GM23338 (cell line): ENCODE measurements around the gene EYS. TPM values are rescaled to one million over a fixed set of nuclear protein-coding genes. Genes with fewer than 3 reads are reported as not detected.

Experiments used
- ATAC-seq: fragments of 200-7000 bp; cut with Tn5 transposase; 3 replicates; pipeline ENCODE4 v1.9.1; 2020
- DNase-seq: peaks from one replicate; pipeline ENCODE4 v3.0.0-alpha.2; 2015; ENCODE audit warnings: low spot score
- H2AFZ ChIP-seq: fragments of 200-600 bp; sonication (generic); 2 replicates; pipeline ENCODE4 v1.8.0; 2016; ENCODE audit warnings: antibody characterized with exemption, mild to moderate bottlenecking, moderate library complexity
- H3F3A ChIP-seq: fragments of 200-600 bp; sonication (generic); replicated peaks from 2 replicates; pipeline ENCODE4 v1.8.0; 2017; ENCODE audit warnings: antibody characterized with exemption, mixed run types, low read depth
- H3K27ac ChIP-seq: fragments of 200-600 bp; sonication (generic); 2 replicates; pipeline ENCODE4 v1.6.1; 2016; ENCODE audit warnings: low read depth
- H3K27me3 ChIP-seq: fragments of 200-600 bp; sonication (generic); 2 replicates; pipeline ENCODE4 v1.8.0; 2016; ENCODE audit warnings: mild to moderate bottlenecking, mixed run types, moderate library complexity; ENCODE audit not compliant: insufficient read depth
- H3K36me3 ChIP-seq: fragments of 200-600 bp; sonication (generic); 2 replicates; pipeline ENCODE4 v1.8.0; 2016; ENCODE audit warnings: mild to moderate bottlenecking; ENCODE audit not compliant: insufficient read depth
- H3K4me1 ChIP-seq: fragments of 200-600 bp; sonication (generic); 2 replicates; pipeline ENCODE4 v1.8.0; 2016; ENCODE audit warnings: mild to moderate bottlenecking, moderate library complexity; ENCODE audit not compliant: insufficient read depth
- H3K4me2 ChIP-seq: fragments of 200-600 bp; sonication (generic); 2 replicates; pipeline ENCODE4 v1.7.1; 2017; ENCODE audit warnings: mixed run types
- H3K4me3 ChIP-seq: fragments of 200-600 bp; sonication (generic); 2 replicates; pipeline ENCODE4 v1.6.1; 2016; ENCODE audit warnings: mixed run types
- H3K79me2 ChIP-seq: fragments of 200-600 bp; sonication (generic); replicated peaks from 2 replicates; pipeline ENCODE4 v1.8.0; 2017; ENCODE audit warnings: mild to moderate bottlenecking; ENCODE audit not compliant: insufficient read depth
- H3K9me2 ChIP-seq: fragments of 200-600 bp; sonication (generic); 2 replicates; pipeline ENCODE4 v1.8.0; 2017; ENCODE audit not compliant: insufficient read depth
- H4K20me1 ChIP-seq: fragments of 200-600 bp; sonication (generic); replicated peaks from 2 replicates; pipeline ENCODE4 v1.8.0; 2017; ENCODE audit warnings: mild to moderate bottlenecking; ENCODE audit not compliant: insufficient read depth
- H3K27ac Mint-ChIP-seq: 2 replicates; pipeline ENCODE4 v1.8.0; 2020; ENCODE audit warnings: inconsistent platforms, mild to moderate bottlenecking, moderate library complexity, mixed read lengths
- H3K27me3 Mint-ChIP-seq: 3 replicates; pipeline ENCODE4 v1.8.0; 2022; ENCODE audit warnings: low read depth, mild to moderate bottlenecking, moderate library complexity, mixed read lengths, inconsistent platforms; ENCODE audit not compliant: insufficient read depth, poor library complexity
- H3K36me3 Mint-ChIP-seq: 3 replicates; pipeline ENCODE4 v1.8.0; 2021; ENCODE audit warnings: low read depth, mild to moderate bottlenecking, inconsistent platforms, moderate library complexity, mixed read lengths
- H3K4me1 Mint-ChIP-seq: 3 replicates; pipeline ENCODE4 v1.8.0; 2020; ENCODE audit warnings: mild to moderate bottlenecking, inconsistent platforms, mixed read lengths
- H3K4me3 Mint-ChIP-seq: 3 replicates; pipeline ENCODE4 v1.8.0; 2021; ENCODE audit warnings: moderate library complexity, mild to moderate bottlenecking, inconsistent platforms, mixed read lengths
- H3K9me3 Mint-ChIP-seq: 3 replicates; pipeline ENCODE4 v1.8.0; 2020; ENCODE audit warnings: moderate library complexity, mild to moderate bottlenecking, inconsistent platforms, mixed read lengths
- CREB1 ChIP-seq: fragments of 250-450 bp; sonication (Bioruptor Pico); IDR thresholded peaks from 2 replicates; pipeline ENCODE4 v1.5.0; 2020; ENCODE audit warnings: low read depth, mild to moderate bottlenecking, moderate library complexity
- ETS1 ChIP-seq: IDR thresholded peaks from 2 replicates; pipeline ENCODE4 v1.6.1; 2016; ENCODE audit warnings: antibody characterized with exemption
- EZH2 ChIP-seq: fragments of 200-600 bp; sonication (generic); IDR thresholded peaks from one replicate; pipeline ENCODE4 v1.8.0; 2017; ENCODE audit warnings: antibody characterized with exemption, mild to moderate bottlenecking, low read depth; ENCODE audit not compliant: unreplicated experiment
- EZH2phosphoT487 ChIP-seq: fragments of 200-600 bp; sonication (generic); IDR thresholded peaks from one replicate; pipeline ENCODE4 v1.8.1; 2018; ENCODE audit warnings: antibody characterized with exemption; ENCODE audit not compliant: unreplicated experiment
- JUNB ChIP-seq: IDR thresholded peaks from one replicate; pipeline ENCODE4 v1.6.1; 2016; ENCODE audit warnings: antibody characterized with exemption; ENCODE audit not compliant: unreplicated experiment
- NANOG ChIP-seq: IDR thresholded peaks from 2 replicates; pipeline ENCODE4 v1.6.1; 2016; ENCODE audit warnings: antibody characterized with exemption, borderline replicate concordance
- POLR2AphosphoS5 ChIP-seq: IDR thresholded peaks from 2 replicates; pipeline ENCODE4 v1.6.1; 2016; ENCODE audit warnings: antibody characterized with exemption, low read depth
- REST ChIP-seq: IDR thresholded peaks from one replicate; pipeline ENCODE4 v1.6.1; 2018; ENCODE audit warnings: antibody characterized with exemption; ENCODE audit not compliant: unreplicated experiment
- STAT1 ChIP-seq: IDR thresholded peaks from one replicate; pipeline ENCODE4 v1.6.1; 2016; ENCODE audit warnings: antibody characterized with exemption; ENCODE audit not compliant: unreplicated experiment
- ZNF114 ChIP-seq: fragments of 250-450 bp; sonication (Bioruptor Pico); IDR thresholded peaks from 2 replicates; pipeline ENCODE4 v1.5.0; 2020; ENCODE audit warnings: mild to moderate bottlenecking, moderate library complexity
- ZNF331 ChIP-seq: fragments of 250-450 bp; sonication (Bioruptor Pico); IDR thresholded peaks from 2 replicates; pipeline ENCODE4 v1.5.0; 2020; ENCODE audit warnings: low read depth, mild to moderate bottlenecking, moderate library complexity
- ZNF462 ChIP-seq: fragments of 250-450 bp; sonication (Bioruptor Pico); IDR thresholded peaks from 2 replicates; pipeline ENCODE4 v1.5.0; 2020; ENCODE audit warnings: mild to moderate bottlenecking, moderate library complexity
- polyA plus RNA-seq: library from polyadenylated mRNA; unstranded; fragments of >200 nt; fragmentation: Nextera tagmentation; extraction: Ambion mirVana; gene quantifications from 2 replicates; pipeline ENCODE4 v1.2.1, GENCODE V29; 2016
- total RNA-seq: library from RNA; depleted of rRNA; stranded (reverse); fragments of >200 nt; shearing (Covaris generic); gene quantifications from 2 replicates; pipeline ENCODE4 v1.2.3, GENCODE V29; 2014

EYS gene
- total and polyA plus RNA-seq, 2 experiments from 2014 or later, result 0.38 to 0.52 TPM

- H3K9me2 ChIP-seq, result no peaks in the 10 kb centered on the region
- H3K79me2 ChIP-seq, result no peaks in the 10 kb centered on the region
- no peak overlapping the region for H3K27ac ChIP-seq
- TF ChIP-seq POLR2AphosphoS5 (no peak), EZH2phosphoT487 (no peak), ZNF331 (CRISPR knock-in tag) (no peak)
- no peaks in the 10 kb centered on the region for H3F3A ChIP-seq
- H3K36me3 ChIP-seq, result no peaks in the 10 kb centered on the region
- no peaks in the 10 kb centered on the region for H3K4me1 Mint-ChIP-seq
- H3K27ac Mint-ChIP-seq, result no peak overlapping the region
- no peak for ATAC-seq
- H4K20me1 ChIP-seq, result no peaks in the 10 kb centered on the region
- H3K27me3 ChIP-seq, result no peaks in the 10 kb centered on the region
- no peak overlapping the region for H3K4me3 Mint-ChIP-seq
- H2AFZ ChIP-seq, result no peak overlapping the region
- H3K9me3 Mint-ChIP-seq, result no peaks in the 10 kb centered on the region
- DNase-seq, result no peak
- no peaks in the 10 kb centered on the region for H3K36me3 Mint-ChIP-seq
- H3K4me3 ChIP-seq, result no peak overlapping the region
- no peak overlapping the region for H3K4me2 ChIP-seq
- no peaks in the 10 kb centered on the region for H3K4me1 ChIP-seq
- H3K27me3 Mint-ChIP-seq, result no peaks in the 10 kb centered on the region
Observed at GRCh38 chr6:64084185-64084663, 1622.8 kb downstream of the EYS start.

GRCh38 chr6:64083261-64083660 lies 1623.8 kb downstream of the EYS start:
- Histone ChIP-seq H4K20me1 (no peaks in the 10 kb centered on the region), H3F3A (no peaks in the 10 kb centered on the region), H3K27me3 (no peaks in the 10 kb centered on the region), H3K4me3 (no peak overlapping the region), H3K4me1 (no peaks in the 10 kb centered on the region), H3K36me3 (no peaks in the 10 kb centered on the region), H3K79me2 (no peaks in the 10 kb centered on the region), H2AFZ (no peak overlapping the region), H3K4me2 (no peak overlapping the region), H3K27ac (no peak overlapping the region), H3K9me2 (no peaks in the 10 kb centered on the region)
- Mint-ChIP-seq H3K36me3 (no peaks in the 10 kb centered on the region), H3K4me3 (no peak overlapping the region), H3K4me1 (no peaks in the 10 kb centered on the region), H3K27ac (no peak overlapping the region), H3K9me3 (no peaks in the 10 kb centered on the region), H3K27me3 (no peaks in the 10 kb centered on the region)
- DNase-seq, result no peak
- ATAC-seq, result no peak
- no peak for TF ChIP-seq CREB1 (CRISPR knock-in tag)
- TF ChIP-seq EZH2, result no peak
- no peak for TF ChIP-seq EZH2phosphoT487
- TF ChIP-seq STAT1, result no peak
- TF ChIP-seq POLR2AphosphoS5, result no peak
- no peak for TF ChIP-seq NANOG
- no peak for TF ChIP-seq ZNF462 (CRISPR knock-in tag)
- TF ChIP-seq ZNF114, result no peak
- TF ChIP-seq ETS1, result no peak
- TF ChIP-seq REST, result no peak
- TF ChIP-seq JUNB, result no peak
- TF ChIP-seq ZNF331 (CRISPR knock-in tag), result no peak
